GM10847 (cell line): ENCODE results near the gene ESR1.

Experiments
- POLR2A ChIP-seq: IDR thresholded peaks from 2 replicates; pipeline ENCODE4 v1.6.1; 2011; ENCODE audit not compliant: insufficient read length; ENCODE audit errors: extremely low read depth

ESR1 gene

GRCh38 chr6:152091201-152091600 is 283.7 kb downstream of the ESR1 start:
- TF ChIP-seq POLR2A, result no peak

GRCh38 chr6:152091851-152092341 is 284.4 kb downstream of the ESR1 start:
- TF ChIP-seq POLR2A, result no peak

- TF ChIP-seq POLR2A, result no peak
Measured at GRCh38 chr6:152093711-152094110, 286.2 kb downstream of the ESR1 start.

- no peak for TF ChIP-seq POLR2A
Measured at GRCh38 chr6:152094276-152094675, 286.8 kb downstream of the ESR1 start.

- TF ChIP-seq POLR2A, result no peak
Measured at GRCh38 chr6:152094992-152095592, 287.6 kb downstream of the ESR1 start.

GRCh38 chr6:152096863-152097496 is 289.5 kb downstream of the ESR1 start:
- TF ChIP-seq POLR2A, result no peak

GRCh38 chr6:152098683-152099082 is 291.2 kb downstream of the ESR1 start:
- TF ChIP-seq POLR2A, result no peak

- no peak for TF ChIP-seq POLR2A
Measured at GRCh38 chr6:152099446-152100182, 292.1 kb downstream of the ESR1 start.

GRCh38 chr6:152100183-152100618 is 292.7 kb downstream of the ESR1 start:
- TF ChIP-seq POLR2A, result no peak

GRCh38 chr6:152107973-152108372 is 300.5 kb downstream of the ESR1 start:
- no peak for TF ChIP-seq POLR2A

- no peak for TF ChIP-seq POLR2A
Measured at GRCh38 chr6:152110886-152111820, 303.7 kb downstream of the ESR1 start.

GRCh38 chr6:152112491-152113261 is 305.2 kb downstream of the ESR1 start:
- TF ChIP-seq POLR2A, result no peak

GRCh38 chr6:152117156-152118133 is 310.0 kb downstream of the ESR1 start:
- TF ChIP-seq POLR2A, result no peak
